Activated CD8-positive, alpha-beta memory T cell treated with anti-CD3 and anti-CD28 coated beads, Interleukin-2, amount 10 ng/mL, durations not matched to agents 7 days and 5 days (primary cell): ENCODE measurements around the gene USP17L13. TPM values are rescaled to one million over a fixed set of nuclear protein-coding genes. Genes with fewer than 3 reads are reported as not detected.
"Not testable (repeated sequence)": the region's sequence is repeated elsewhere in the genome, so short reads cannot be mapped to it uniquely, and the experiment has no call there.

Source experiments
- ATAC-seq: fragments of 150-1000 bp; cut with Tn5 transposase; one replicate; pipeline ENCODE4 v1.10.0; 2021; ENCODE audit warnings: moderate library complexity
- CTCF ChIA-PET: fragments of 350-600 bp; sonication (Branson Sonifier 250); formaldehyde crosslinking; loops from one replicate; lab custom pipeline; 2021; ENCODE audit warnings: antibody characterized with exemption; lab: Charles Lee
- DNase-seq: peaks from one replicate; pipeline ENCODE4 v3.0.0-alpha.2; 2020
- H3K27ac Mint-ChIP-seq: one replicate; pipeline ENCODE4 v1.8.0; 2021; ENCODE audit warnings: mild to moderate bottlenecking, mixed read lengths
- H3K27me3 Mint-ChIP-seq: one replicate; pipeline ENCODE4 v1.8.0; 2021; ENCODE audit warnings: mixed read lengths
- H3K36me3 Mint-ChIP-seq: one replicate; pipeline ENCODE4 v1.8.0; 2021; ENCODE audit warnings: mild to moderate bottlenecking, mixed read lengths
- H3K4me1 Mint-ChIP-seq: one replicate; pipeline ENCODE4 v1.8.0; 2021; ENCODE audit warnings: mixed read lengths
- H3K4me3 Mint-ChIP-seq: one replicate; pipeline ENCODE4 v1.8.0; 2021; ENCODE audit warnings: mild to moderate bottlenecking, moderate library complexity, mixed read lengths
- H3K9me3 Mint-ChIP-seq: one replicate; pipeline ENCODE4 v1.8.0; 2022; ENCODE audit warnings: low read depth, mixed read lengths
- total RNA-seq, 2 experiments: library from RNA; stranded (reverse); gene quantifications; one replicate each; pipeline ENCODE4 v1.2.3, GENCODE V29; 2021

Gene USP17L13, protein sequence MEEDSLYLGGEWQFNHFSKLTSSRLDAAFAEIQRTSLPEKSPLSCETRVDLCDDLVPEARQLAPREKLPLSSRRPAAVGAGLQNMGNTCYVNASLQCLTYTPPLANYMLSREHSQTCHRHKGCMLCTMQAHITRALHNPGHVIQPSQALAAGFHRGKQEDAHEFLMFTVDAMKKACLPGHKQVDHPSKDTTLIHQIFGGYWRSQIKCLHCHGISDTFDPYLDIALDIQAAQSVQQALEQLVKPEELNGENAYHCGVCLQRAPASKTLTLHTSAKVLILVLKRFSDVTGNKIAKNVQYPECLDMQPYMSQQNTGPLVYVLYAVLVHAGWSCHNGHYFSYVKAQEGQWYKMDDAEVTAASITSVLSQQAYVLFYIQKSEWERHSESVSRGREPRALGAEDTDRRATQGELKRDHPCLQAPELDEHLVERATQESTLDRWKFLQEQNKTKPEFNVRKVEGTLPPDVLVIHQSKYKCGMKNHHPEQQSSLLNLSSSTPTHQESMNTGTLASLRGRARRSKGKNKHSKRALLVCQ
- total RNA-seq: not detected

DNA sequence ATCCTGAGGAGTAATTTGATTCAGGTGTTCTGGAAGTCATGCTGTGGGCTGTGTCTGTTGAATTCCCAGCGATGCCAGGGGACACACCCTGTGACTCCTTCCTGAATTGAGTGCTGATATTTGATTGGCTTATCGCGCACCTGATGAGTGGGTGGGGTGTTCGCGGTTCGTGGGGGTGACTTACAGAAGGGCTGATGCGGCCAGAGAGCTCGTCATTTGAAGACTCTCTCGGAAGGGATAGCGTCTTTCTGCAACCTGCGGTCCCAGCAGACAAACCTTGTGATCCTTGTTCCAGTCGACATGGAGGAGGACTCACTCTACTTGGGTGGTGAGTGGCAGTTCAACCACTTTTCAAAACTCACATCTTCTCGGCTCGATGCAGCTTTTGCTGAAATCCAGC, at the start of gene USP17L13:
Gene USP17L13, plus strand, starts transcription at position 301 of the 400 bp plus-strand sequence. Its CDS starts 0 bp downstream, at position 301.
- H3K4me3 Mint-ChIP-seq, H3K27ac Mint-ChIP-seq, DNase-seq, CTCF ChIA-PET, H3K4me1 Mint-ChIP-seq, H3K9me3 Mint-ChIP-seq, H3K27me3 Mint-ChIP-seq, ATAC-seq, H3K36me3 Mint-ChIP-seq: not testable (repeated sequence)

DNA sequence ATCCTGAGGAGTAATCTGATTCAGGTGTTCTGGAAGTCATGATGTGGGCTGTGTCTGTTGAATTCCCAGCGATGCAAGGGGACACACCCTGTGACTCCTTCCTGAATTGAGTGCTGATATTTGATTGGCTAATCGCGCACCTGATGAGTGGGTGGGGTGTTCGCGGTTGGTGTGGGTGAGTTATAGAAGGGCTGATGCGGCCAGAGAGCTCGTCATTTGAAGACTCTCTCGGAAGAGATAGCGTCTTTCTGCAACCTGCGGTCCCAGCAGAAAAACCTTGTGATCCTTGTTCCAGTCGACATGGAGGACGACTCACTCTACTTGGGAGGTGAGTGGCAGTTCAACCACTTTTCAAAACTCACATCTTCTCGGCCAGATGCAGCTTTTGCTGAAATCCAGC, 14.3 kb upstream of the USP17L13 start, which contains the start of gene USP17L10:
Gene USP17L10, plus strand, starts transcription at position 301 of the 400 bp plus-strand sequence. Its CDS starts 0 bp downstream, at position 301.
- ATAC-seq, H3K4me1 Mint-ChIP-seq, H3K36me3 Mint-ChIP-seq, CTCF ChIA-PET, DNase-seq, H3K9me3 Mint-ChIP-seq, H3K27me3 Mint-ChIP-seq, H3K27ac Mint-ChIP-seq, H3K4me3 Mint-ChIP-seq: not testable (repeated sequence)

DNA sequence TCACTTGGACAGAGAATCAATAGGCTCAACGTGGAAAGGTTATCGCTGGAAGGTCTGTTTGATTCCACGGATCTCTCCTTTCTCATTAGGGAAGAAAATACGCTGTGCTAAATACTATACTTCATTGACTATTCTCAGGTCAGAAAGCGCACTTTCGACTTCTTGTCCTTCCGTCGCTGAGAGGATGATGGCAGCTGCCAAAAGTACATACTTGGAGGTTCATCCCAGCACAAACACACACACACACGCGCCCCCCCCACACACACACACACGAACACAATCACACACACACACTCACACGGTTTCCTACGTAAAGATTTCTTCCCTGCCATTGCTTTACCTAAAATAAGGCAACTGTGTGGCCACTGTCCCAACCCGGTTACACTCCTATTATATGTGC, 10.0 kb upstream of the USP17L13 start:
- H3K4me1 Mint-ChIP-seq, H3K36me3 Mint-ChIP-seq, H3K9me3 Mint-ChIP-seq, CTCF ChIA-PET, H3K4me3 Mint-ChIP-seq, ATAC-seq, H3K27ac Mint-ChIP-seq, H3K27me3 Mint-ChIP-seq: not testable (repeated sequence)
- DNase-seq: peak; percentile 19

DNA sequence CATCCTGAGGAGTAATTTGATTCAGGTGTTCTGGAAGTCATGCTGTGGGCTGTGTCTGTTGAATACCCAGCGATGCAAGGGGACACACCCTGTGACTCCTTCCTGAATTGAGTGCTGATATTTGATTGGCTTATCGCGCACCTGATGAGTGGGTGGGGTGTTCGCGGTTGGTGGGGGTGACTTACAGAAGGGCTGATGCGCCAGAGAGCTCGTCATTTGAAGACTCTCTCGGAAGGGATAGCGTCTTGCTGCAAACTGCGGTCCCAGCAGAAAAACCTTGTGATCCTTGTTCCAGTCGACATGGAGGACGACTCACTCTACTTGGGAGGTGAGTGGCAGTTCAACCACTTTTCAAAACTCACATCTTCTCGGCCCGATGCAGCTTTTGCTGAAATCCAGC, 9.6 kb upstream of the USP17L13 start, which contains the start of gene USP17L11:
Gene USP17L11, plus strand, starts transcription at position 301 of the 400 bp plus-strand sequence. Its CDS starts 0 bp downstream, at position 301.
- H3K27ac Mint-ChIP-seq, CTCF ChIA-PET, H3K36me3 Mint-ChIP-seq, H3K27me3 Mint-ChIP-seq, H3K4me1 Mint-ChIP-seq, H3K4me3 Mint-ChIP-seq, ATAC-seq, DNase-seq, H3K9me3 Mint-ChIP-seq: not testable (repeated sequence)

DNA sequence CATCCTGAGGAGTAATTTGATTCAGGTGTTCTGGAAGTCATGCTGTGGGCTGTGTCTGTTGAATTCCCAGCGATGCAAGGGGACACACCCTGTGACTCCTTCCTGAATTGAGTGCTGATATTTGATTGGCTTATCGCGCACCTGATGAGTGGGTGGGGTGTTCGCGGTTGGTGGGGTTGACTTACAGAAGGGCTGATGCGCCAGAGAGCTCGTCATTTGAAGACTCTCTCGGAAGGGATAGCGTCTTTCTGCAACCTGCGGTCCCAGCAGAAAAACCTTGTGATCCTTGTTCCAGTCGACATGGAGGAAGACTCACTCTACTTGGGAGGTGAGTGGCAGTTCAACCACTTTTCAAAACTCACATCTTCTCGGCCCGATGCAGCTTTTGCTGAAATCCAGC, 4.8 kb upstream of the USP17L13 start, which contains the start of gene USP17L12:
Gene USP17L12, plus strand, starts transcription at position 301 of the 400 bp plus-strand sequence. Its CDS starts 0 bp downstream, at position 301.
- H3K27ac Mint-ChIP-seq, DNase-seq, H3K9me3 Mint-ChIP-seq, H3K4me1 Mint-ChIP-seq, ATAC-seq, CTCF ChIA-PET, H3K36me3 Mint-ChIP-seq, H3K4me3 Mint-ChIP-seq, H3K27me3 Mint-ChIP-seq: not testable (repeated sequence)

DNA sequence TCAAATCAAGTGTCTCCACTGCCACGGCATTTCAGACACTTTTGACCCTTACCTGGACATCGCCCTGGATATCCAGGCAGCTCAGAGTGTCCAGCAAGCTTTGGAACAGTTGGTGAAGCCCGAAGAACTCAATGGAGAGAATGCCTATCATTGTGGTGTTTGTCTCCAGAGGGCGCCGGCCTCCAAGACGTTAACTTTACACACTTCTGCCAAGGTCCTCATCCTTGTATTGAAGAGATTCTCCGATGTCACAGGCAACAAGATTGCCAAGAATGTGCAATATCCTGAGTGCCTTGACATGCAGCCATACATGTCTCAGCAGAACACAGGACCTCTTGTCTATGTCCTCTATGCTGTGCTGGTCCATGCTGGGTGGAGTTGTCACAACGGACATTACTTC, 5.6 kb downstream of the USP17L13 start:
- H3K4me3 Mint-ChIP-seq, H3K36me3 Mint-ChIP-seq, H3K27me3 Mint-ChIP-seq, H3K4me1 Mint-ChIP-seq, ATAC-seq, CTCF ChIA-PET, H3K27ac Mint-ChIP-seq, H3K9me3 Mint-ChIP-seq: not testable (repeated sequence)
- DNase-seq: peak; percentile 36

DNA sequence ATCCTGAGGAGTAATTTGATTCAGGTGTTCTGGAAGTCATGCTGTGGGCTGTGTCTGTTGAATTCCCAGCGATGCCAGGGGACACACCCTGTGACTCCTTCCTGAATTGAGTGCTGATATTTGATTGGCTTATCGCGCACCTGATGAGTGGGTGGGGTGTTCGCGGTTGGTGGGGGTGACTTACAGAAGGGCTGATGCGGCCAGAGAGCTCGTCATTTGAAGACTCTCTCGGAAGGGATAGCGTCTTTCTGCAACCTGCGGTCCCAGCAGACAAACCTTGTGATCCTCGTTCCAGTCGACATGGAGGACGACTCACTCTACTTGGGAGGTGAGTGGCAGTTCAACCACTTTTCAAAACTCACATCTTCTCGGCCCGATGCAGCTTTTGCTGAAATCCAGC, 9.4 kb downstream of the USP17L13 start, which contains the start of gene USP17L15:
Gene USP17L15, plus strand, starts transcription at position 301 of the 400 bp plus-strand sequence. Its CDS starts 0 bp downstream, at position 301.
- H3K36me3 Mint-ChIP-seq, ATAC-seq, H3K4me1 Mint-ChIP-seq, H3K27ac Mint-ChIP-seq, H3K4me3 Mint-ChIP-seq, H3K9me3 Mint-ChIP-seq, H3K27me3 Mint-ChIP-seq, CTCF ChIA-PET, DNase-seq: not testable (repeated sequence)

DNA sequence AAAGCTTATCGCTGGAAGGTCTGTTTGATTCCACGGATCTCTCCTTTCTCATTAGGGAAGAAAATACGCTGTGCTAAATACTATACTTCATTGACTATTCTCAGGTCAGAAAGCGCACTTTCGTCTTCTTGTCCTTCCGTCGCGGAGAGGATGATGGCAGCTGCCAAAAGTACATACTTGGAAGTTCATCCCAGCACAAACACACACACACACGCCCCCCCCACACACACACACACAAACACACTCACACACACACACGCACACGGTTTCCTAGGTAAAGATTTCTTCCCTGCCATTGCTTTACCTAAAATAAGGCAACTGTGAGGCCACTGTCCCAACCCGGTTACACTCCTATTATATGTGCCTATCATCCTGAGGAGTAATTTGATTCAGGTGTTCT, 13.8 kb downstream of the USP17L13 start:
- H3K36me3 Mint-ChIP-seq, H3K27ac Mint-ChIP-seq, H3K27me3 Mint-ChIP-seq, H3K4me3 Mint-ChIP-seq, CTCF ChIA-PET, DNase-seq, ATAC-seq, H3K4me1 Mint-ChIP-seq, H3K9me3 Mint-ChIP-seq: not testable (repeated sequence)

DNA sequence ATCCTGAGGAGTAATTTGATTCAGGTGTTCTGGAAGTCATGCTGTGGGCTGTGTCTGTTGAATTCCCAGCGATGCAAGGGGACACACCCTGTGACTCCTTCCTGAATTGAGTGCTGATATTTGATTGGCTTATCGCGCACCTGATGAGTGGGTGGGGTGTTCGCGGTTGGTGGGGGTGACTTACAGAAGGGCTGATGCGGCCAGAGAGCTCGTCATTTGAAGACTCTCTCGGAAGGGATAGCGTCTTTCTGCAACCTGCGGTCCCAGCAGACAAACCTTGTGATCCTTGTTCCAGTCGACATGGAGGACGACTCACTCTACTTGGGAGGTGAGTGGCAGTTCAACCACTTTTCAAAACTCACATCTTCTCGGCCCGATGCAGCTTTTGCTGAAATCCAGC, 18.9 kb downstream of the USP17L13 start, which contains the start of gene USP17L17:
Gene USP17L17, plus strand, starts transcription at position 301 of the 400 bp plus-strand sequence. Its CDS starts 0 bp downstream, at position 301.
- H3K27ac Mint-ChIP-seq, CTCF ChIA-PET, H3K9me3 Mint-ChIP-seq: not testable (repeated sequence)

DNA sequence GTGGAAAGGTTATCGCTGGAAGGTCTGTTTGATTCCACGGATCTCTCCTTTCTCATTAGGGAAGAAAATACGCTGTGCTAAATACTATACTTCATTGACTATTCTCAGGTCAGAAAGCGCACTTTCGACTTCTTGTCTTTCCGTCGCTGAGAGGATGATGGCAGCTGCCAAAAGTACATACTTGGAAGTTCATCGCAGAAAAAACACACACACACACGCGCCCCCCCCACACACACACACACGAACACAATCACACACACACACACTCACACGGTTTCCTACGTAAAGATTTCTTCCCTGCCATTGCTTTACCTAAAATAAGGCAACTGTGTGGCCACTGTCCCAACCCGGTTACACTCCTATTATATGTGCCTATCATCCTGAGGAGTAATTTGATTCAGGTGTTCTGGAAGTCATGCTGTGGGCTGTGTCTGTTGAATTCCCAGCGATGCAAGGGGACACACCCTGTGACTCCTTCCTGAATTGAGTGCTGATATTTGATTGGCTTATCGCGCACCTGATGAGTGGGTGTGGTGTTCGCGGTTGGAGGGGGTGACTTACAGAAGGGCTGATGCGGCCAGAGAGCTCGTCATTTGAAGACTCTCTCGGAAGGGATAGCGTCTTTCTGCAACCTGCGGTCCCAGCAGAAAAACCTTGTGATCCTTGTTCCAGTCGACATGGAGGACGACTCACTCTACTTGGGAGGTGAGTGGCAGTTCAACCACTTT, 23.4 kb downstream of the USP17L13 start, which contains the start of gene USP17L18:
Gene USP17L18, plus strand, starts transcription at position 678 of the 728 bp plus-strand sequence. Its CDS starts 0 bp downstream, at position 678.
- H3K4me3 Mint-ChIP-seq, H3K4me1 Mint-ChIP-seq, H3K9me3 Mint-ChIP-seq, H3K36me3 Mint-ChIP-seq, CTCF ChIA-PET, ATAC-seq, H3K27ac Mint-ChIP-seq, H3K27me3 Mint-ChIP-seq: not testable (repeated sequence)
- DNase-seq: peak; percentile 40

More for the DNA sequence above, 18.9 kb downstream of the USP17L13 start, which contains the start of gene USP17L17:
- not testable (repeated sequence) for H3K4me1 Mint-ChIP-seq, H3K36me3 Mint-ChIP-seq, DNase-seq, ATAC-seq, H3K27me3 Mint-ChIP-seq, H3K4me3 Mint-ChIP-seq

DNA sequence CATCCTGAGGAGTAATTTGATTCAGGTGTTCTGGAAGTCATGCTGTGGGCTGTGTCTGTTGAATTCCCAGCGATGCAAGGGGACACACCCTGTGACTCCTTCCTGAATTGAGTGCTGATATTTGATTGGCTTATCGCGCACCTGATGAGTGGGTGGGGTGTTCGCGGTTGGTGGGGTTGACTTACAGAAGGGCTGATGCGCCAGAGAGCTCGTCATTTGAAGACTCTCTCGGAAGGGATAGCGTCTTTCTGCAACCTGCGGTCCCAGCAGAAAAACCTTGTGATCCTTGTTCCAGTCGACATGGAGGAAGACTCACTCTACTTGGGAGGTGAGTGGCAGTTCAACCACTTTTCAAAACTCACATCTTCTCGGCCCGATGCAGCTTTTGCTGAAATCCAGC, 28.4 kb downstream of the USP17L13 start, which contains the start of gene USP17L19:
Gene USP17L19, plus strand, starts transcription at position 301 of the 400 bp plus-strand sequence. Its CDS starts 0 bp downstream, at position 301.
- H3K4me1 Mint-ChIP-seq, DNase-seq, H3K4me3 Mint-ChIP-seq, H3K9me3 Mint-ChIP-seq, H3K27me3 Mint-ChIP-seq, ATAC-seq, H3K27ac Mint-ChIP-seq, CTCF ChIA-PET, H3K36me3 Mint-ChIP-seq: not testable (repeated sequence)

DNA sequence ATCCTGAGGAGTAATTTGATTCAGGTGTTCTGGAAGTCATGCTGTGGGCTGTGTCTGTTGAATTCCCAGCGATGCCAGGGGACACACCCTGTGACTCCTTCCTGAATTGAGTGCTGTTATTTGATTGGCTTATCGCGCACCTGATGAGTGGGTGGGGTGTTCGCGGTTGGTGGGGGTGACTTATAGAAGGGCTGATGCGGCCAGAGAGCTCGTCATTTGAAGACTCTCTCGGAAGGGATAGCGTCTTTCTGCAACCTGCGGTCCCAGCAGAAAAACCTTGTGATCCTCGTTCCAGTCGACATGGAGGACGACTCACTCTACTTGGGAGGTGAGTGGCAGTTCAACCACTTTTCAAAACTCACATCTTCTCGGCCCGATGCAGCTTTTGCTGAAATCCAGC, 33.1 kb downstream of the USP17L13 start, which contains the start of gene USP17L20:
Gene USP17L20, plus strand, starts transcription at position 301 of the 400 bp plus-strand sequence. Its CDS starts 0 bp downstream, at position 301.
- H3K4me3 Mint-ChIP-seq, H3K4me1 Mint-ChIP-seq, H3K36me3 Mint-ChIP-seq, H3K27me3 Mint-ChIP-seq, H3K27ac Mint-ChIP-seq, H3K9me3 Mint-ChIP-seq, DNase-seq, ATAC-seq, CTCF ChIA-PET: not testable (repeated sequence)

DNA sequence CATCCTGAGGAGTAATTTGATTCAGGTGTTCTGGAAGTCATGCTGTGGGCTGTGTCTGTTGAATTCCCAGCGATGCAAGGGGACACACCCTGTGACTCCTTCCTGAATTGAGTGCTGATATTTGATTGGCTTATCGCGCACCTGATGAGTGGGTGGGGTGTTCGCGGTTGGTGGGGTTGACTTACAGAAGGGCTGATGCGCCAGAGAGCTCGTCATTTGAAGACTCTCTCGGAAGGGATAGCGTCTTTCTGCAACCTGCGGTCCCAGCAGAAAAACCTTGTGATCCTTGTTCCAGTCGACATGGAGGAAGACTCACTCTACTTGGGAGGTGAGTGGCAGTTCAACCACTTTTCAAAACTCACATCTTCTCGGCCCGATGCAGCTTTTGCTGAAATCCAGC, 37.9 kb downstream of the USP17L13 start, which contains the start of gene USP17L21:
Gene USP17L21, plus strand, starts transcription at position 301 of the 400 bp plus-strand sequence. Its CDS starts 0 bp downstream, at position 301.
- H3K27me3 Mint-ChIP-seq, H3K36me3 Mint-ChIP-seq, H3K9me3 Mint-ChIP-seq, ATAC-seq, DNase-seq, H3K27ac Mint-ChIP-seq, CTCF ChIA-PET, H3K4me1 Mint-ChIP-seq, H3K4me3 Mint-ChIP-seq: not testable (repeated sequence)
